Measurements from ENCODE around the gene MYOD1.

MYOD1 gene

GRCh38 chr11:17751558-17751957, 32.2 kb downstream of the MYOD1 start:
- no peak for DNase-seq

DNA sequence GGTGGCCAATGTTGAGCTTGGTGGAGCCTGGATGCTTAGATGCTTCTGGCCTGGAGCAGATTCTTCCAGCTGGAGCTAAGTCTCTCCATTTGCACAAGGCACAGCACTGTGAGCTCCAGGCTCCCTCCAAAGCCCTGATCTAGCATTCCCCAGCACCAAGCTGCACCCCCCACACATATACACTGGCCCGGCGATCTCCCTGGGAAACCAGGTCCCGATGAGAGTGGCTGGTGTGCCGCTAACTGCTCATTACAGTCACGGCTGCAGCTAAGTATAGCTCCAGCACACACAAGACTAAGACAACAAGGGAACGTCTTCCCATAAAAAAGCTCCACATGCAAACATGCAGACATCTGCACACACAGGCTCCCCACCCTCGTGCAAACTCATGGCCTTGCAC, 32.8 kb downstream of the MYOD1 start:
- DNase-seq = no peak

DNA sequence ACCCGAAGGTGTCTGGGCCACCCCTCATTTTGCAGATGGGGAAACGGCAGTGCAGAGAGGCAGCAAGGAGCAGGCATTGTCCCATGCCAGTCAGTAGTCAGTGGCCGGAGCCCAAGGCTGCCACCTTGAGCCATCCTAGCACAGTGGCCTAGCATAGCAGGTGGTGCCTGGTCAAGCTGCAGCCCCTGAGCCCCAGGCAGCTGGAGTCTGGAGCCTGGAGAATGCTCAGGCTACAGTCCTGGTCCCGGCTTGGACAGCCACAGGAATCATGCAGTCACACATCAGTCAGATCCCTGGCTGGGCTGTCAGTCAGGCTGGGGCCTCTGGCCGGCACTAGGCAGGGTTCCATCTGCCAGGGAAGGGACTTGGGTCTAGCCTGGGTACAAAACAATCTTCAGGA, 33.8 kb downstream of the MYOD1 start:
- DNase-seq = no peak

DNA sequence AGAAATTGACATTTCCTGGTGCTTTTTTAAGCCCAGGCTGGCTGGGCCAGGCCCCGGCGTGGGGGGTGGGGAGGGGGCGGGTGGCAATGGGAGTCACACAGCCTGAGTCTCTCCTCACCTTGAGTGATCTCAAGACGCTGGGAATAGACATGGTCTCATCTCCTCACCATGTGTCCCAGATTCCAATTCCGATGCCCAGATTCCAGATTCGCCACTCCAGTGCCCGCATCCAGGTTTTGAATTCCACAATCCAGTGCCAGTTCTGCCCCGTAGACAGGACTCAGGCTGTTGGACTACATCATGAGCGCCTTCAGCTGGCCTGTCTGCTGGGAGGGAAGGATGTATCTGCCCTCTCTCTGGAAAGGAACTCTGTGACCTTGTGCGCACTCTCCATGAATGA, 34.3 kb downstream of the MYOD1 start:
- no peak for DNase-seq

GRCh38 chr11:17755891-17756290, 36.5 kb downstream of the MYOD1 start:
- no peak for DNase-seq

- peak; percentile 27 for DNase-seq
These were observed 41.0 kb downstream of the MYOD1 start for GRCh38 chr11:17760102-17761029.

GRCh38 chr11:17762309-17762974, 43.1 kb downstream of the MYOD1 start:
- no peak for DNase-seq

GRCh38 chr11:17763244-17763643, 43.9 kb downstream of the MYOD1 start:
- no peak for DNase-seq

DNA sequence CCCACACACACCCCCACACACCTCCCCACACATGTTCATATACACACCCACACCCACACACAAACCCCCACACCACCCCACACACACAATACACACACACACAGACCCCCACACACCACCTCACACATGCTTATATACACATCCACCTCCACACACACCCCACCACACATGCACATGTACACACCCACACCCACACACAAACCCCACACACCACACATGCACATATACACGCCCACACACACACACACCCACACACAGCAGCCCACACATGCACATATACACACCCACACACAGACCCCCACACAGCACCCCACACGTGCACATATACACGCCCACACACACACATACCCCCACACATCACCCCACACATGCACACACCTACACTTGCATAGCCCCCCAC, 44.3 kb downstream of the MYOD1 start:
- DNase-seq = no peak

DNA sequence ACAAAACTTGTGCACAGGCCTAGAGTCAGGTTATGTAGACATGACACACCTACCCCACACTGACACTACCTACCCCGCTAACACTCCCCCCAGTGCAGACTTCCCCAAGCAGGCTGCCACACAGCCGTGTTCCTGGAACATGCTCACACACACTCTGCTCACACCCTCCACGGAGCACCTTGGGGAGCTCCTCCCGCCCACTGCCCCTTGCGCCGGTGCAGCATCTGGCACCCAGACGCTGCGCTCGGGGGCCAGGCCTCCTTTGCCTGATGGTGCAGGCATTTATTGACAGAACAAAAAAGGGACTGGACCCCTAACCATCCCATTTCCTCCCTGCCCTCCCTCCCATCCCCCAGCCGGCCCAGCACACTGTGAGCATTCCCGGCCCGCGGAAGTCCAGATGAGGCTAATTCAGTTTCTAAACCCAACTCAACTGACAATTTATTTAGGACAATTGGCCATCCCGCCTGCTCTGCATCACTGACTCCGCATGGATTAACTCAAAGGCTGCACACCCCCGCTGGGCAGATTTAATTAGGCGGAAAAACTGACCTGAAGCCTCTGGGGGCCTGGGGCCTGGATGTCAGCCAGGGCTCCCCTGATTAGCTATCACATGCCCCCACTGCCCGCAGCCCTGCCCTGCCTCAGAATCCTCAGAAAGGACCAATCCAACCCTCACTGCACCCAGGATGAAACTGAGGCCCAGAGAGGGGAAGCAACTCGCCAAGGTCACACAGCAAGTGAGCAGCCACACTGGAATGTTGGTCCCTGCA, 45.3 kb downstream of the MYOD1 start:
- DNase-seq = no peak

GRCh38 chr11:17765356-17766072, 46.1 kb downstream of the MYOD1 start:
- no peak for DNase-seq

- DNase-seq = no peak
These were observed 46.6 kb downstream of the MYOD1 start for GRCh38 chr11:17766073-17766359.

DNA sequence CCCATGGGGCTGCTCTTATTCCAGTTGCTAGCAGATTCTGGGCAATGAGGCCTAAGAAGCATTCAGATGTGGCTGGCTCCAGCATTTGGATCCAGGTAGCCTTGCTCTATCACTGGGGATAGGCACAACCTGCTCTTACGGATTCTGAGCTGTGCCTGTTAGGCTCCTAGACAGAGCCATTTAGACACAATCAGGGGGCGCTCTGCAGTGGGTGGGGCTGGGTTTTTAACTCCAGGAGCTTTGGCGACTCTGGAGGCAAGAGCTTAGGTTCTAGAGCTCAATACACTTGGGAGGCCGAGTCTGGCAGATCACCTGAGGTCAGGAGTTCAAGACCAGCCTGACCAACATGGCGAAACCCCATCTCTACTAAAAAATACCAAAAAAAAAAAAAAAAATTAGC, 47.2 kb downstream of the MYOD1 start:
- DNase-seq = no peak

DNA sequence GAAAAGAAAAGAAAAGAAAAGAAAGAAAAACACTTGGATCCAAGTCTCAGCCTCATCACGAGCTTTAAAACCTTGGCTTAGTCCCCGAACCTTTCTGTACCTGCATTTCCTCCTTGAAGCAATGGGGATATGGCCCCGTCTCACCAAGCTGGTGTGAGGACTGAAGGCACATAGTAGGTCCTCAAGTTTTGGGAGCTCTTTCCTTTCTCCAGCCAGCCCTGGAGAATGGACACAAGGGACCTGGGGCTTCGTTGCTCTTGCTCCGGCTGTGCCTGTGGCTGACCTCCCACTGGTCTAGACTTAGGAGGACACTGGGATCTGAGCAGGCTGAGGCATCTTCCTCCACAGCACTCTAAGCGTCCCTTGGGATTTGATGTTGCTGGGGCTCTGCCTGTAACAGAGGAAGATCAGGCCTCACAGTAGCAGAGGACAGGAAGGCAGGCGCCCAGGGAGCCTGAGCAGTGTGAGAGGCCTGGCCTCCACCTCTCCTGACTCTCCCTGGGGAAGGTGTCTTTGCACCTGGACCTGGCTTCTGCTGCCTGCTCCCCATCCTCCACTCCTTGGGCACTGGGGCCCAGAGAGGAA, 48.0 kb downstream of the MYOD1 start:
- no peak for DNase-seq

DNA sequence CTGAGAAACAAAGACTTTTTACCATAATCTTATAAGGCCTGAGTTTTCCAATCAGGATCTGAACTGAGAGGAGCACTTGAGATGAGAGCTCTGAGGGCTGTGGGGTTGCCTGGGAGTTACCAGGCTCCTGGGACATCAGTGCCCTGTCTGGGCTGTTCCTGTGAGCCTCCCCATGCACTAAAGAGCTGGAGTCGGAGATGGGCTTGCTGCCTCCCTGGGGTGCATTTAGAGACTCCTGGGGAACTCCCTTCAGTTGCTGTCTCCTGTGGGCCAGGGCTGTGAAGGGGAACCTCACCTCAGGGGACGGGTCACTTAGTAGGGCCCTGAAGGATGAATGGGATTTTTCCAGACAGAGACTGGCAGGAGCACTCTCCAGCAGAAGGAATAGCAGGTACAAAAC, 48.5 kb downstream of the MYOD1 start:
- no peak for DNase-seq

DNA sequence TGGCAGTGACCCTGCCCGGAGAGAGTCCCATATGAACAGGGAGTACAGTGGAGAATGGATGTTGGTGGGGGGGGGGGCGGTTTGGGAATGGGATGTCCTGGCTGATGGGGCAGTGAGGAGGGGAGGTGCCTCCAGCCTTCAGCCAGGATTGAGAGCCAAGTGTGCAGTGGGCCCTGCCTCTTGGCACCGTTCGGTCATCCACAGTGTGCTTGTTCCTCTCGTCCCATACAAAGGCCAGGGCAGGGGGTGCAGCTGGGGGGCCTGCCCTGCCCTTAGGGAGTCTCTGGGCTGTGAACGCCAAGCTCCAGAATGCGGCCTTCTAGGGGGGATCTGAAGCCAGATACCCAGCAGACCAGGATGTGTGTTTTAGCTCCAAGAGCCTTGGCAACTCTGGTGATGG, 49.2 kb downstream of the MYOD1 start:
- DNase-seq = no peak

- no peak for DNase-seq
These were observed 49.8 kb downstream of the MYOD1 start for GRCh38 chr11:17769218-17769617.

DNA sequence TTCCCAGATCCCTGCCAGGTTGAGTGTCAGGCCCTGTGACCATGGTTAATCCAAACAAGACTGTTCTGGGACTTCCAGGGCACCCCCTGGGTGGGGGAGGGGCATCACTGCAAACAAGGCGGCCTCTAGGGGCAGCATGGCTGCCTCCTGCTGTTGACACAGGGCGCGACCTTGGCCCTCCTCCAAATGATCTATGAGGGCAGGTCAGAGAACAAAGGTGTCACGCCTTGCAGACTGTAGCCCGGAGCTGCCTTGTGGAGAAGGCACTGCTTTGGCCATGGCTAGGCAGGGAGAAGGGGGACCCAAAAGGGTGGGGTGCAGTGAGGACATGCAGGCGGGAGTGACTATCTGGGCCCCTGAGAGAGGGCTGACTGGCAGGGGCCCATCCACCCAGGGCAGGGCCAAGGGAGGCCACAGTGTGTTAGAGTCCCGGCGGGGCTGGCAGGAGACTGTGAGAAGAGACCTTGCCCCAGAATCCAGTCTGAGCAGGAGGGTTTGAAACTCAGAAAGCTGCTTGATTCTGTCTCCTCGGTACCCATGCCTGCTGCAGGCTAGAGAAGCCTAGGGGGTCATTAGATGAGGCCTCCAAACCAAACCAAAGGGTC, 50.8 kb downstream of the MYOD1 start:
- no peak for DNase-seq

GRCh38 chr11:17770917-17771316, 51.5 kb downstream of the MYOD1 start:
- DNase-seq = no peak

- DNase-seq = no peak
These were observed 52.0 kb downstream of the MYOD1 start for GRCh38 chr11:17771415-17771814.

Measured in EL (cell line).